ENCODE measurements around the gene C6orf136.

Gene C6orf136

GRCh38 chr6:30601436-30601814 lies 45.5 kb upstream of the C6orf136 start:
- no peak for TF ChIP-seq CTCF (IDR thresholded peaks at IDR 0.05; ENCODE audit: low read depth, low read length, missing control alignments)
- H3K4me3 ChIP-seq (ENCODE audit: low read depth, low read length), result no peak overlapping the region
- no peak for DNase-seq (ENCODE audit: low read depth)

GRCh38 chr6:30601815-30602641 lies 44.9 kb upstream of the C6orf136 start:
- no peak overlapping the region for H3K4me3 ChIP-seq (ENCODE audit: low read depth, low read length)
- TF ChIP-seq CTCF (IDR thresholded peaks at IDR 0.05; ENCODE audit: low read depth, low read length, missing control alignments), result no peak
- no peak for DNase-seq (ENCODE audit: low read depth)

- no peak for DNase-seq (ENCODE audit: low read depth)
- H3K4me3 ChIP-seq (ENCODE audit: low read depth, low read length), result no peak overlapping the region
- no peak for TF ChIP-seq CTCF (IDR thresholded peaks at IDR 0.05; ENCODE audit: low read depth, low read length, missing control alignments)
Observed at GRCh38 chr6:30603961-30604360, 43.0 kb upstream of the C6orf136 start.

GRCh38 chr6:30610065-30610464 lies 36.9 kb upstream of the C6orf136 start:
- no peak for TF ChIP-seq CTCF (IDR thresholded peaks at IDR 0.05; ENCODE audit: low read depth, low read length, missing control alignments)
- no peak overlapping the region for H3K4me3 ChIP-seq (ENCODE audit: low read depth, low read length)
- no peak for DNase-seq (ENCODE audit: low read depth)

GRCh38 chr6:30611150-30611855 lies 35.6 kb upstream of the C6orf136 start:
- TF ChIP-seq CTCF (IDR thresholded peaks at IDR 0.05; ENCODE audit: low read depth, low read length, missing control alignments), result no peak
- DNase-seq (ENCODE audit: low read depth), result no peak
- no peak overlapping the region for H3K4me3 ChIP-seq (ENCODE audit: low read depth, low read length)

- no peak for TF ChIP-seq CTCF (IDR thresholded peaks at IDR 0.05; ENCODE audit: low read depth, low read length, missing control alignments)
- H3K4me3 ChIP-seq (ENCODE audit: low read depth, low read length), result no peak overlapping the region
- no peak for DNase-seq (ENCODE audit: low read depth)
Observed at GRCh38 chr6:30611856-30612194, 35.1 kb upstream of the C6orf136 start.

All from GM12864 (cell line).